Breast epithelium (tissue), 4 donors: ENCODE measurements around the gene IFT52. TPM values are rescaled to one million over a fixed set of nuclear protein-coding genes. Genes with fewer than 3 reads are reported as not detected.

Experiments
- DNase-seq, 2 donors: peaks; one replicate each; pipeline ENCODE4 v3.0.0-alpha.2; 2019; ENCODE audit warnings: low spot score in 2 of 2
- H3K27ac ChIP-seq, 2 donors: fragments of 200-600 bp; sonication (generic) in 1 of 2; one replicate each; pipeline ENCODE4 v1.5.1; 2016 to 2019; ENCODE audit warnings: mild to moderate bottlenecking in 1 of 2
- H3K27me3 ChIP-seq, 2 donors: fragments of 200-600 bp; sonication (generic) in 1 of 2; one replicate each; pipeline versions ENCODE4 v1.5.1 to v1.6.0; 2017 to 2019; ENCODE audit warnings: control low read depth in 1 of 2, mild to moderate bottlenecking in 1 of 2
- H3K36me3 ChIP-seq: fragments of 200-600 bp; one replicate; pipeline ENCODE4 v1.5.1; 2019
- H3K4me1 ChIP-seq, 2 donors: fragments of 200-600 bp; sonication (generic); one replicate each; pipeline ENCODE4 v1.5.1; 2016 to 2019; ENCODE audit warnings: control low read depth in 1 of 2
- H3K4me3 ChIP-seq, 3 donors: fragments of 200-600 bp; sonication (generic); 1 replicate in 2 of 3; 2 replicates in 1 of 3; pipeline ENCODE4 v1.5.1; 2016 to 2019; ENCODE audit warnings: mild to moderate bottlenecking in 3 of 3, moderate library complexity in 2 of 3
- H3K9me3 ChIP-seq, 2 donors: fragments of 200-600 bp; sonication (generic) in 1 of 2; one replicate each; pipeline ENCODE4 v1.5.1; 2016 to 2019; ENCODE audit warnings: control low read depth in 1 of 2
- CTCF ChIP-seq, 3 donors: fragments of 450-650 bp; IDR thresholded peaks; one replicate each; pipeline ENCODE4 v1.5.1; 2016 to 2017; ENCODE audit warnings: antibody characterized with exemption in 3 of 3, mild to moderate bottlenecking in 3 of 3, moderate library complexity in 3 of 3
- POLR2A ChIP-seq: fragments of 450-650 bp; IDR thresholded peaks from one replicate; pipeline ENCODE4 v1.6.1; 2016; ENCODE audit warnings: antibody characterized with exemption, mild to moderate bottlenecking, moderate library complexity
- POLR2AphosphoS5 ChIP-seq, 3 donors: sonication (generic); formaldehyde crosslinking; IDR thresholded peaks; one replicate each; pipeline ENCODE4 v1.6.1; 2017; ENCODE audit warnings: antibody characterized with exemption in 3 of 3
- intact Hi-C: fragments of 100-400 bp; cut with DNase I; formaldehyde crosslinking; loops from one replicate; pipeline ENCODE4 v1.15.1; 2023; ENCODE audit warnings: low total_unique reads
- total RNA-seq, 3 donors: library from RNA; depleted of rRNA; stranded (reverse); fragments of >200 nt; gene quantifications; one replicate each; pipeline ENCODE4 v1.1.0, GENCODE V29; 2016

Gene IFT52
- total RNA-seq, 3 donors from 2014 or later = 20.6 to 34.2 (median 25.3) TPM

GRCh38 chr20:43549416-43550065 lies 41.2 kb upstream of the IFT52 start:
- Histone ChIP-seq H3K36me3 (no peaks in the 10 kb centered on the region), H3K27me3 (no peaks in the 10 kb centered on the region), H3K27ac (no peak overlapping the region), H3K4me1 (no peaks in the 10 kb centered on the region), H3K4me3 (no peak overlapping the region), H3K9me3 (peaks cover 0 to 4% of the 10 kb centered on the region in 2 donors)
- DNase-seq = no peak
- intact Hi-C loops = no loop called here
- no peak for TF ChIP-seq CTCF (IDR thresholded peaks at IDR 0.05)
- no peak for TF ChIP-seq POLR2AphosphoS5 (IDR thresholded peaks at IDR 0.05)

- H3K9me3 ChIP-seq = peaks cover 0 to 4% of the 10 kb centered on the region in 2 donors
- H3K4me3 ChIP-seq = no peak overlapping the region
- TF ChIP-seq POLR2A (no peak), POLR2AphosphoS5 (IDR thresholded peaks at IDR 0.05) (no peak), CTCF (IDR thresholded peaks at IDR 0.05) (no peak)
- H3K36me3 ChIP-seq = no peaks in the 10 kb centered on the region
- DNase-seq = no peak
- no peak overlapping the region for H3K27ac ChIP-seq
- intact Hi-C loops = no loop called here
- no peaks in the 10 kb centered on the region for H3K4me1 ChIP-seq
- H3K27me3 ChIP-seq = no peaks in the 10 kb centered on the region
Measured at GRCh38 chr20:43550456-43550855, 40.3 kb upstream of the IFT52 start.

GRCh38 chr20:43554369-43554768 lies 36.4 kb upstream of the IFT52 start:
- Histone ChIP-seq H3K27me3 (no peaks in the 10 kb centered on the region), H3K4me3 (no peak overlapping the region), H3K4me1 (no peaks in the 10 kb centered on the region), H3K27ac (no peak overlapping the region), H3K9me3 (no peaks in the 10 kb centered on the region), H3K36me3 (no peaks in the 10 kb centered on the region)
- intact Hi-C loops = no loop called here
- TF ChIP-seq POLR2AphosphoS5 (IDR thresholded peaks at IDR 0.05) (no peak), POLR2A (no peak), CTCF (IDR thresholded peaks at IDR 0.05) (no peak)
- DNase-seq = no peak

GRCh38 chr20:43558412-43559146 lies 32.2 kb upstream of the IFT52 start, which contains the start of gene SGK2:
TSS of gene SGK2 (plus strand) at chr20:43559027. CDS start at chr20:43566496, 7,469 bp downstream.
- Histone ChIP-seq H3K9me3 (no peaks in the 10 kb centered on the region), H3K4me1 (no peaks in the 10 kb centered on the region), H3K4me3 (no peak within 1 kb of the TSS), H3K27me3 (no peaks in the 10 kb centered on the region), H3K36me3 (no peaks in the 10 kb centered on the region), H3K27ac (no peak within 1 kb of the TSS)
- no peak for DNase-seq
- TF ChIP-seq POLR2A (no peak), POLR2AphosphoS5 (IDR thresholded peaks at IDR 0.05) (no peak), CTCF (IDR thresholded peaks at IDR 0.05) (no peak)
- intact Hi-C loops = no loop called here
